PFSK-1 (cell line): ENCODE measurements around the gene PID1.

Source experiments
- FOXP2 ChIP-seq: optimal IDR thresholded peaks from 2 replicates; pipeline ENCODE3; 2011; ENCODE audit warnings: borderline replicate concordance, control low read depth, inconsistent platforms; ENCODE audit not compliant: insufficient read depth; ENCODE audit errors: extremely low read length, extremely low read depth
- POLR2AphosphoS5 ChIP-seq: IDR thresholded peaks from 2 replicates; pipeline ENCODE4 v1.6.1; 2012; ENCODE audit warnings: low read depth, mild to moderate bottlenecking, control low read depth, low read length, moderate library complexity
- SIN3A ChIP-seq: IDR thresholded peaks from 2 replicates; pipeline ENCODE4 v1.6.1; 2012; ENCODE audit warnings: mild to moderate bottlenecking, low read length, moderate library complexity, borderline replicate concordance; ENCODE audit not compliant: insufficient read depth
- TAF1 ChIP-seq: IDR thresholded peaks from 2 replicates; pipeline ENCODE4 v1.6.1; 2012; ENCODE audit warnings: low read length, control low read depth, borderline replicate concordance; ENCODE audit not compliant: insufficient read depth
- TF ChIP-seq, protein P1 (sequence below), 2 experiments: IDR thresholded peaks; 2 replicates each; pipeline versions ENCODE4 v1.6.1 to v1.8.0; 2011 to 2012; ENCODE audit warnings: low read depth in 2 of 2, low read length in 2 of 2, control low read depth in 1 of 2, inconsistent platforms in 1 of 2, mild to moderate bottlenecking in 1 of 2, moderate library complexity in 1 of 2; ENCODE audit not compliant: insufficient read depth in 1 of 2

DNA sequence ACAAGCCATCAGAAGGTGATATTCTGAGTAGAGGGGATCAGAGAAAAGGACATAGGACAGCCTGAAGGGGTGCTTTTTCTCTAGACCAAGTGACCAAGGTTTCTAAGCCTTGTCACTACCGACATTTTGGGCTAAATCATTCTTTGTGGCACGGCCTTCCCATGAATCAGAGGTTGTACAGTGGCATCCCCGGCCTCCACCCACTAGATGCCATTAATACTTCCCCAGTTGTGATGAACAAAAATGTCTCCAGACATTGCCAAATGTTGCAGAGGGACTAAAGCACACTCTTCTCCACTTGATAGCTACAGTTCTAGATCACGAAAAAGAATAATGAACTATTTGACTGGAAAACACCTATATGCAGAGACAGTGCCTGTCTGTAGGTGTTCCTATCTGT, 143.6 kb downstream of the PID1 start:
- TF ChIP-seq TAF1 (no peak), SIN3A (no peak), POLR2AphosphoS5 (no peak), FOXP2 (no peak)
- TF ChIP-seq, protein P1, sequence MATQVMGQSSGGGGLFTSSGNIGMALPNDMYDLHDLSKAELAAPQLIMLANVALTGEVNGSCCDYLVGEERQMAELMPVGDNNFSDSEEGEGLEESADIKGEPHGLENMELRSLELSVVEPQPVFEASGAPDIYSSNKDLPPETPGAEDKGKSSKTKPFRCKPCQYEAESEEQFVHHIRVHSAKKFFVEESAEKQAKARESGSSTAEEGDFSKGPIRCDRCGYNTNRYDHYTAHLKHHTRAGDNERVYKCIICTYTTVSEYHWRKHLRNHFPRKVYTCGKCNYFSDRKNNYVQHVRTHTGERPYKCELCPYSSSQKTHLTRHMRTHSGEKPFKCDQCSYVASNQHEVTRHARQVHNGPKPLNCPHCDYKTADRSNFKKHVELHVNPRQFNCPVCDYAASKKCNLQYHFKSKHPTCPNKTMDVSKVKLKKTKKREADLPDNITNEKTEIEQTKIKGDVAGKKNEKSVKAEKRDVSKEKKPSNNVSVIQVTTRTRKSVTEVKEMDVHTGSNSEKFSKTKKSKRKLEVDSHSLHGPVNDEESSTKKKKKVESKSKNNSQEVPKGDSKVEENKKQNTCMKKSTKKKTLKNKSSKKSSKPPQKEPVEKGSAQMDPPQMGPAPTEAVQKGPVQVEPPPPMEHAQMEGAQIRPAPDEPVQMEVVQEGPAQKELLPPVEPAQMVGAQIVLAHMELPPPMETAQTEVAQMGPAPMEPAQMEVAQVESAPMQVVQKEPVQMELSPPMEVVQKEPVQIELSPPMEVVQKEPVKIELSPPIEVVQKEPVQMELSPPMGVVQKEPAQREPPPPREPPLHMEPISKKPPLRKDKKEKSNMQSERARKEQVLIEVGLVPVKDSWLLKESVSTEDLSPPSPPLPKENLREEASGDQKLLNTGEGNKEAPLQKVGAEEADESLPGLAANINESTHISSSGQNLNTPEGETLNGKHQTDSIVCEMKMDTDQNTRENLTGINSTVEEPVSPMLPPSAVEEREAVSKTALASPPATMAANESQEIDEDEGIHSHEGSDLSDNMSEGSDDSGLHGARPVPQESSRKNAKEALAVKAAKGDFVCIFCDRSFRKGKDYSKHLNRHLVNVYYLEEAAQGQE (IDR thresholded peaks at IDR 0.05; ENCODE audit: insufficient read depth in 1 of 2, low read depth in 2 of 2, low read length in 2 of 2), result no peak
